Measurements from ENCODE around the gene SMYD3.

DNA sequence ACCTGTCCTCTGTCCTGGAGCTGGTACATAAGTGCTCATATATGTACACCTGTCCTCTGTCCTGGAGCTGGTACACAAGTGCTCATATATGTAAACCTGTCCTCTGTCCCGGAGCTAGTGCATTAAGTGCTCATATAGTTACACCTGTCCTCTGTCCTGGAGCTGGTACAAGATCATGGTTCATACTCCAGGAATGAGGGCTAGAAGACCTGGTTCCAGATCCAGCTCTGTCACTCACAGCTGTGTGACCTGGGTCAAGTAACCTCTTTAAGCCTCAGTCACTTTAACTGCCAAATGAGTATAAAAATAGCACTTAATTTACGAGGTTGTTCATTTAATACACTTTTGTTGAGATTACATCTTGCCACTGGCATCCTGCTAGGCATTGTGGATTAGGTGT, 28.0 kb downstream of the SMYD3 start:
- TF ChIP-seq, protein P1, sequence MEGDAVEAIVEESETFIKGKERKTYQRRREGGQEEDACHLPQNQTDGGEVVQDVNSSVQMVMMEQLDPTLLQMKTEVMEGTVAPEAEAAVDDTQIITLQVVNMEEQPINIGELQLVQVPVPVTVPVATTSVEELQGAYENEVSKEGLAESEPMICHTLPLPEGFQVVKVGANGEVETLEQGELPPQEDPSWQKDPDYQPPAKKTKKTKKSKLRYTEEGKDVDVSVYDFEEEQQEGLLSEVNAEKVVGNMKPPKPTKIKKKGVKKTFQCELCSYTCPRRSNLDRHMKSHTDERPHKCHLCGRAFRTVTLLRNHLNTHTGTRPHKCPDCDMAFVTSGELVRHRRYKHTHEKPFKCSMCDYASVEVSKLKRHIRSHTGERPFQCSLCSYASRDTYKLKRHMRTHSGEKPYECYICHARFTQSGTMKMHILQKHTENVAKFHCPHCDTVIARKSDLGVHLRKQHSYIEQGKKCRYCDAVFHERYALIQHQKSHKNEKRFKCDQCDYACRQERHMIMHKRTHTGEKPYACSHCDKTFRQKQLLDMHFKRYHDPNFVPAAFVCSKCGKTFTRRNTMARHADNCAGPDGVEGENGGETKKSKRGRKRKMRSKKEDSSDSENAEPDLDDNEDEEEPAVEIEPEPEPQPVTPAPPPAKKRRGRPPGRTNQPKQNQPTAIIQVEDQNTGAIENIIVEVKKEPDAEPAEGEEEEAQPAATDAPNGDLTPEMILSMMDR (IDR thresholded peaks at IDR 0.05; ENCODE audit: insufficient read depth, low read length) = no peak
- TF ChIP-seq POLR2AphosphoS5 (IDR thresholded peaks at IDR 0.05; ENCODE audit: low read depth) (no peak), GABPA (IDR thresholded peaks at IDR 0.05; ENCODE audit: low read depth) (no peak), SPI1 (IDR thresholded peaks at IDR 0.05; ENCODE audit: borderline replicate concordance, low read depth) (no peak)
- TF ChIP-seq, protein P2, sequence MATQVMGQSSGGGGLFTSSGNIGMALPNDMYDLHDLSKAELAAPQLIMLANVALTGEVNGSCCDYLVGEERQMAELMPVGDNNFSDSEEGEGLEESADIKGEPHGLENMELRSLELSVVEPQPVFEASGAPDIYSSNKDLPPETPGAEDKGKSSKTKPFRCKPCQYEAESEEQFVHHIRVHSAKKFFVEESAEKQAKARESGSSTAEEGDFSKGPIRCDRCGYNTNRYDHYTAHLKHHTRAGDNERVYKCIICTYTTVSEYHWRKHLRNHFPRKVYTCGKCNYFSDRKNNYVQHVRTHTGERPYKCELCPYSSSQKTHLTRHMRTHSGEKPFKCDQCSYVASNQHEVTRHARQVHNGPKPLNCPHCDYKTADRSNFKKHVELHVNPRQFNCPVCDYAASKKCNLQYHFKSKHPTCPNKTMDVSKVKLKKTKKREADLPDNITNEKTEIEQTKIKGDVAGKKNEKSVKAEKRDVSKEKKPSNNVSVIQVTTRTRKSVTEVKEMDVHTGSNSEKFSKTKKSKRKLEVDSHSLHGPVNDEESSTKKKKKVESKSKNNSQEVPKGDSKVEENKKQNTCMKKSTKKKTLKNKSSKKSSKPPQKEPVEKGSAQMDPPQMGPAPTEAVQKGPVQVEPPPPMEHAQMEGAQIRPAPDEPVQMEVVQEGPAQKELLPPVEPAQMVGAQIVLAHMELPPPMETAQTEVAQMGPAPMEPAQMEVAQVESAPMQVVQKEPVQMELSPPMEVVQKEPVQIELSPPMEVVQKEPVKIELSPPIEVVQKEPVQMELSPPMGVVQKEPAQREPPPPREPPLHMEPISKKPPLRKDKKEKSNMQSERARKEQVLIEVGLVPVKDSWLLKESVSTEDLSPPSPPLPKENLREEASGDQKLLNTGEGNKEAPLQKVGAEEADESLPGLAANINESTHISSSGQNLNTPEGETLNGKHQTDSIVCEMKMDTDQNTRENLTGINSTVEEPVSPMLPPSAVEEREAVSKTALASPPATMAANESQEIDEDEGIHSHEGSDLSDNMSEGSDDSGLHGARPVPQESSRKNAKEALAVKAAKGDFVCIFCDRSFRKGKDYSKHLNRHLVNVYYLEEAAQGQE (IDR thresholded peaks at IDR 0.05; ENCODE audit: insufficient replicate concordance, low read depth) = no peak
